ENCODE data around the gene RIT1.

Gene RIT1

DNA sequence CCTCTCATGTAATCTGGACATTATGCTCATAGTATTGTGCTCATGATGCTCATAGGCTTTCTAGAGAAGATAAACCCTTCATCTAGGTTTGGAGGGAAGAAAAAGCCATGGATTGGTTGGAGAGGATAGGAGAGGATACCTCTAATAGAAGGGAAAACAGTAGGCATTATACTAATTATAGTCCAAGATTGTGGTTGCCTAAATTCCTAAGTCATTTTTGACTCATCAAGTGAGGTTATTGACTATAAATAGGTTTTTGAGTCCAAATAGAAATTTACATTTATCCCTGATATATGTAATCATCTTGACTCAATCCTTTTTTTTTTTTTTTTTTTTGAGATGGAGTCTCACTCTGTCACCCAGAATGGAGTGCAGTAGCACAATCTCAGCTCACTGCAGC, 46.8 kb downstream of the RIT1 start:
- Histone ChIP-seq H3K4me1 (ENCODE audit: control insufficient read depth in 1 of 2, insufficient read depth in 2 of 2, low read length in 2 of 2) (peaks cover 6 to 7% of the 10 kb centered on the region in 2 donors), H3K27ac (ENCODE audit: low read length) (no peak overlapping the region), H3K27me3 (ENCODE audit: low read depth, low read length) (no peaks in the 10 kb centered on the region), H3K4me3 (ENCODE audit: low read depth in 1 of 2, low read length in 2 of 2) (no peak overlapping the region), H3K36me3 (ENCODE audit: control insufficient read depth in 1 of 2, insufficient read depth in 2 of 2, low read length in 2 of 2) (peaks cover 0 to 6% of the 10 kb centered on the region in 2 donors), H3K9me3 (ENCODE audit: control insufficient read depth in 1 of 2, low read length in 2 of 2) (no peaks in the 10 kb centered on the region)

DNA sequence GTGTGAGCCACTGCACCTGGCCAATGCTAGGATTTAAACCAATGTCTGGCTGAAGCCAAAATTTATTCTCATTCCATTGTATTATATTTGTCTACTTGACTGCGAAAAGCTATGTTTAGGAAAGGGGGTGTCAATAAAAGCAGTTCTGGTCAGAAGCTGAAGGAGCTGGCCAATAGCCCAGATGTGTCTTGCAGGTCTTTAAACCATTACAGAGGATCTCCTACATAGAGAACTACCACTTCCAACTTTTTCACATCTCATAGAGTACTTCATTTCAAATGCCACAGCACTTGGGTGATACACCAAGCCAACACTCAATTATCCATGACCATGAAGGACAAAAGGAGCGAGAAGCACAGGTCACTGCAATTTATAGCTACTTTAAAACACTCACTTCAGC, 49.3 kb downstream of the RIT1 start:
- Histone ChIP-seq H3K4me1 (ENCODE audit: control insufficient read depth in 1 of 2, insufficient read depth in 2 of 2, low read length in 2 of 2) (peaks cover 6 to 8% of the 10 kb centered on the region in 2 donors), H3K27me3 (ENCODE audit: low read depth, low read length) (no peaks in the 10 kb centered on the region), H3K9me3 (ENCODE audit: control insufficient read depth in 1 of 2, low read length in 2 of 2) (no peaks in the 10 kb centered on the region), H3K27ac (ENCODE audit: low read length) (no peak overlapping the region), H3K4me3 (ENCODE audit: low read depth in 1 of 2, low read length in 2 of 2) (no peak overlapping the region), H3K36me3 (ENCODE audit: control insufficient read depth in 1 of 2, insufficient read depth in 2 of 2, low read length in 2 of 2) (no peaks in the 10 kb centered on the region)

DNA sequence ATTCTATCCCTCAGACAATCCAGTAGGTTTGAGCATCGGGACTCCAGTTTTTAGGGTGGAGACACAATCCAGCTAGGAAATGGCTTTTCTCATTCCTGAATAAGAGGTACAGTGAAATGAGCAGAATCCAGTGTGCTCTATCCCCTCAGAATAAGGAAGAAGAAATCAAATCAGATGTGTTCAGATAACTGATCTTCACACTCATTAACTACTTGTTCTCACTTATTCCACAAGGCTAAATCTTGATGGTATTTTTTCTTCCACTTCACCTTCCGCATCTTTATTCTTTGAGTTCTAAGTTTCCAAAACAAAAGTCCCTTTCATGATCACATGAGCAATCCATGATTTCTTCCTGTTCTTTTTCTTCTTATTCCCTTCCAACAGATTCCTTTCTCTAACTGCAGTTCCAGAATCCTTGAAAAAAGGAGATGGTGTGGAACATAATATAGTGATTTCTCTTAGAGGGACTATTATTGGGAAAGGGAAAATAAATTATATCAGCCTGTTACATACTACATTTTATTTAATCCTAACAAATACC, 50.1 kb downstream of the RIT1 start:
- Histone ChIP-seq H3K4me1 (ENCODE audit: control insufficient read depth in 1 of 2, insufficient read depth in 2 of 2, low read length in 2 of 2) (peaks cover 6 to 17% of the 10 kb centered on the region in 2 donors), H3K27me3 (ENCODE audit: low read depth, low read length) (no peaks in the 10 kb centered on the region), H3K27ac (ENCODE audit: low read length) (peak overlapping the region; percentile 95), H3K4me3 (ENCODE audit: low read depth in 1 of 2, low read length in 2 of 2) (peak overlapping the region; percentile 59 to 87), H3K36me3 (ENCODE audit: control insufficient read depth in 1 of 2, insufficient read depth in 2 of 2, low read length in 2 of 2) (no peaks in the 10 kb centered on the region), H3K9me3 (ENCODE audit: control insufficient read depth in 1 of 2, low read length in 2 of 2) (no peaks in the 10 kb centered on the region)

DNA sequence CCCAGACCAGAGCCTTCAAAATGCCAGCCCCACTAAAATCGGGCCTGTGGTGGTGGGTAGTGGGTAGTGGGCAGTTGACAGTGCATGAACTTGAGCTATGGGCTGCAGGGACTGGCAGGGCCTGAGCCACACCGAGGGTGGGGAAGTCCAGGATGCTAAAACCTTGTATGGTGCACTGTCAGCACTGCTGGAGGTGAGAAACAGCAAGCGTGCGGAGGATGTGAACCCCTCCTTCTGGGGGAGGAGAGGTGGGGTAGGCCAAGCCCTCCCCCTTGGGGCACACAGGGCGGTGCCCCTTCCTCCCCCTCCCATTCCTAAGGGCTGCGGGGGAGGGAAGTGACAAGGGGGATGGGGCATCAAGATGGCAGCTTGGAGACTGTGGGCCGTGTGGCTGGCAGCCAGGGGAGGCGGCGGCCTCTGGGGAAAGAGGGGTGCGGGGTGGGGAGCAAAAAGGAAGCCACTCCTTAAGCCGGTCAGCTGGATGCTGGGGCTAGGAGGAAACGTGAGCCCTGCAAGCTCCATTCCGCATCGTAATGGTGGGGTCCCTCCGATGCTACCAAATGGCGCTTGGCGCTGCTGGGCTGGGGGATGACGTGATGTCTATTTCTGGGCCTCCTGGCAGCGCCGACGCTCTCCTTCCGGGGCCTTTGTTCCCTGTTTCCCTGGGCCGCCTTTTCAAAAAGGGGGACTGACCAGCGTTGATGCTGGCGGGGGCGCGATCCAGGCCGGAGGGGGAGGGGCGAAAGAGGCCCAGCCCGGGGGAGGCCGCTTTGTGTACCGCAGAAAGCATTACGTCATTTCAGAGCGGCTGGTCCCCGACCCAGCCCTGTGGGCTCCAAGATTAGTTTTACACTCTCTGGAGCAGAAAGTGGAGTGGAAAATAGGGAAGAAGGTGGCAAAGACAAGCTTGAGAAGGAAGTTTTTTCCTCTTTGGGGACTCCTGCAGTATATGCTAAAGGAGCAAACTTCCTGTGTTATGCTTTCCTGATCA, 51.0 kb downstream of the RIT1 start:
- peak overlapping the region; percentile 59 to 87 for H3K4me3 ChIP-seq (ENCODE audit: low read depth in 1 of 2, low read length in 2 of 2)
- peaks cover 6 to 20% of the 10 kb centered on the region in 2 donors for H3K4me1 ChIP-seq (ENCODE audit: control insufficient read depth in 1 of 2, insufficient read depth in 2 of 2, low read length in 2 of 2)
- peak overlapping the region; percentile 95 for H3K27ac ChIP-seq (ENCODE audit: low read length)
- no peaks in the 10 kb centered on the region for H3K9me3 ChIP-seq (ENCODE audit: control insufficient read depth in 1 of 2, low read length in 2 of 2)
- H3K36me3 ChIP-seq (ENCODE audit: control insufficient read depth in 1 of 2, insufficient read depth in 2 of 2, low read length in 2 of 2), result no peaks in the 10 kb centered on the region
- no peaks in the 10 kb centered on the region for H3K27me3 ChIP-seq (ENCODE audit: low read depth, low read length)

DNA sequence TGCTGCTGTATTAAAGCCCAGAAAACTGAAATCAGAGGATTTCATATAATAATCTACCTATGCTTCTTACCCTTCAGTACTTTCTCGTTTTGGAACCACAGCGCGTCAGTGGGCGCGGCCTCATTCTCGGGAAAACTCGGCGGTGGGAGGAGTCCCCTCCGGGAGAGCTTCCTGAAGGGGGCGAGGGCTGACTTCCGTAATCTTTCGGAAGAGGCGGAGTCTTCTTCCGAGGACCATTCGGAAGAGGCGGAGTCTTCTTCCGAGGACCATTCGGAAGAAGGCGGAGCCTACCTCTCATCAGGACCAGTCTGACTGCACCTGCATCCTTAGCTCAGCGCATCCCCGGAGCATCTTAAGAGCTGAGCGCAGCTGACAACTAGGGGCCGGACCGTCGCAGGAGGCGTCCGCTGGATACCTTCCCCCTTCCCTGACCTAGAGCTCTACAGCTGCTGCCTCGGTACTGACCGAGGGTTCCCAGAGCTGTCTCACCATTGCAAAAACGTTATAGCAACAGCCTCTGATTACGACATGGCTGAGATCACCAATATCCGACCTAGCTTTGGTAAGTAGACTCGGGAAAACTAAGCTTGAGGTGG, 51.8 kb downstream of the RIT1 start, which contains the start of gene SYT11:
Gene SYT11 (plus strand): TSS at position 334 of the 596 bp plus-strand sequence. CDS start 195 bp downstream, at position 529.
- Histone ChIP-seq H3K9me3 (ENCODE audit: control insufficient read depth in 1 of 2, low read length in 2 of 2) (no peaks in the 10 kb centered on the region), H3K27ac (ENCODE audit: low read length) (peak within 1 kb of the TSS; percentile 95), H3K36me3 (ENCODE audit: control insufficient read depth in 1 of 2, insufficient read depth in 2 of 2, low read length in 2 of 2) (peaks cover 0 to 7% of the 10 kb centered on the region in 2 donors), H3K4me3 (ENCODE audit: low read depth in 1 of 2, low read length in 2 of 2) (peak within 1 kb of the TSS; percentile 59 to 87), H3K4me1 (ENCODE audit: control insufficient read depth in 1 of 2, insufficient read depth in 2 of 2, low read length in 2 of 2) (peaks cover 6 to 20% of the 10 kb centered on the region in 2 donors), H3K27me3 (ENCODE audit: low read depth, low read length) (no peaks in the 10 kb centered on the region)

DNA sequence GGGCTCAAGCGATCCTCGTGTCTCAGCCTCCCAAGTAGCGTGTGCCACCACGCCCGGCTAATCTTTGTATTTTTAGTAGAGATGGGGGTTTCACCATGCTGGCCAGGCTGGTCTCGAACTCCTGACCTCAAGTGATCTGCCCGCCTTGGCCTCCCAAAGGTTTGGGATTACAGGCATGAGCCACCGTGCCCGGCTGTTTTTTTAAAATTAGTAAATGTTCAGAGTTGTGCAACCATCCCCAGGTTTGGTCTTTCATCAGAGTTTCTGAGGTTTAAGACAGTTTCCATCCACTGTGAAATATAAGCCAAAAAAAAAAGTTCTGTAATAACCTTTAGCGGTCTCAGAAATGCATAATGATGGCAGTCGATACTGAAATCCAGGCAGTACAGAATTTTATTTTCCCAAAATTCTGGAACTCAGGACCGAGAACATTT, 52.3 kb downstream of the RIT1 start:
- H3K27ac ChIP-seq (ENCODE audit: low read length), result peak overlapping the region; percentile 95
- peaks cover 2 to 12% of the 10 kb centered on the region in 2 donors for H3K36me3 ChIP-seq (ENCODE audit: control insufficient read depth in 1 of 2, insufficient read depth in 2 of 2, low read length in 2 of 2)
- H3K9me3 ChIP-seq (ENCODE audit: control insufficient read depth in 1 of 2, low read length in 2 of 2), result no peaks in the 10 kb centered on the region
- H3K27me3 ChIP-seq (ENCODE audit: low read depth, low read length), result no peaks in the 10 kb centered on the region
- peak overlapping the region; percentile 59 to 87 for H3K4me3 ChIP-seq (ENCODE audit: low read depth in 1 of 2, low read length in 2 of 2)
- peaks cover 6 to 20% of the 10 kb centered on the region in 2 donors for H3K4me1 ChIP-seq (ENCODE audit: control insufficient read depth in 1 of 2, insufficient read depth in 2 of 2, low read length in 2 of 2)

DNA sequence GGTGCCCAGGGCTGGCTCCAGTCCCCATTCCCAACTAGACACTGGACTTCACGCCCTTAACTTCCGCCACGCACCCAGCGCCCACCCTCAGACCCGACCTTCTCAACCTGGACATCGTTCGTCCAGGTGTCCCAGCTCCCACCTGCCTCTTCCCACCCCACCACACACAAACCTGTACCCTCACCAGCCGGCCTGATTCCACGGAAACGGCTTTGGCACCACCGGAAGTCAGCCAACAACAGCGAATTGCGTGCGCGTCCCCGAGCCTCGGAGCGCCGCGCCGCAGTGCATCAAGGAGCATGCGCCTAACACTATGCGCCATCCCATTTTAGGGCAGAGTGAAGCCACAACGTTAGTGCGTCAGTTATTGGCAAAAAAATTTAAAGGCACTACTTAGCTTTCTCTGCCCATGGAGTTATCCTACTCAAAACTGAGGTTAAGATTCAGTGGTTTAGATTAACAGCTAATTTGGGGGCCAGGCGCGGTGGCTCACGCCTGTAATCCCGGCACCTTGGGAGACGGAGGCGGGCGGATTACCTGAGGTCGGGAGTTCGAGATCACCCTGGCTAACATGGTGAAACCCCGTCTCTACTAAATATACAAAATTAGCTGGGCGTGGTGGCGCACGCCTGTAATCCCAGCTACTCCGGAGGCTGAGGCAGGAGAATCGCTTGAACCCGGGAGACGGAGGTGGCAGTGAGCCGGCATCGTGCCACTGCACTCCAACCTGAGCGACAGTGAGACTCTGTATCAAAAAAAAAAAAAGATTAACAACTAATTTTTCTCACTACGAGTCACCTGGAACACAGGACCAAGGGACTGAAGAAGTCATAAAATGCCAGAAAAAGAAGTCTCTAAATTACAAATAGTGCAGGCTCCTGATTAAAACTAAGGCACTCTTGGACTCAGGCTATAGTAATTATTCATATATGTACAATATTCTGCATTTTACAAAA, 53.9 kb downstream of the RIT1 start, which contains the start of gene GON4L:
Gene GON4L (minus strand): TSS at position 240 of the 956 bp plus-strand sequence. CDS start 3,434 bp downstream, outside the sequence.
- Histone ChIP-seq H3K4me3 (ENCODE audit: low read depth in 1 of 2, low read length in 2 of 2) (peak within 1 kb of the TSS; percentile 85 to 92), H3K9me3 (ENCODE audit: control insufficient read depth in 1 of 2, low read length in 2 of 2) (no peaks in the 10 kb centered on the region), H3K27me3 (ENCODE audit: low read depth, low read length) (no peaks in the 10 kb centered on the region), H3K4me1 (ENCODE audit: control insufficient read depth in 1 of 2, insufficient read depth in 2 of 2, low read length in 2 of 2) (peaks cover 6 to 20% of the 10 kb centered on the region in 2 donors), H3K36me3 (ENCODE audit: control insufficient read depth in 1 of 2, insufficient read depth in 2 of 2, low read length in 2 of 2) (peaks cover 11 to 25% of the 10 kb centered on the region in 2 donors), H3K27ac (ENCODE audit: low read length) (peak within 1 kb of the TSS; percentile 91)

DNA sequence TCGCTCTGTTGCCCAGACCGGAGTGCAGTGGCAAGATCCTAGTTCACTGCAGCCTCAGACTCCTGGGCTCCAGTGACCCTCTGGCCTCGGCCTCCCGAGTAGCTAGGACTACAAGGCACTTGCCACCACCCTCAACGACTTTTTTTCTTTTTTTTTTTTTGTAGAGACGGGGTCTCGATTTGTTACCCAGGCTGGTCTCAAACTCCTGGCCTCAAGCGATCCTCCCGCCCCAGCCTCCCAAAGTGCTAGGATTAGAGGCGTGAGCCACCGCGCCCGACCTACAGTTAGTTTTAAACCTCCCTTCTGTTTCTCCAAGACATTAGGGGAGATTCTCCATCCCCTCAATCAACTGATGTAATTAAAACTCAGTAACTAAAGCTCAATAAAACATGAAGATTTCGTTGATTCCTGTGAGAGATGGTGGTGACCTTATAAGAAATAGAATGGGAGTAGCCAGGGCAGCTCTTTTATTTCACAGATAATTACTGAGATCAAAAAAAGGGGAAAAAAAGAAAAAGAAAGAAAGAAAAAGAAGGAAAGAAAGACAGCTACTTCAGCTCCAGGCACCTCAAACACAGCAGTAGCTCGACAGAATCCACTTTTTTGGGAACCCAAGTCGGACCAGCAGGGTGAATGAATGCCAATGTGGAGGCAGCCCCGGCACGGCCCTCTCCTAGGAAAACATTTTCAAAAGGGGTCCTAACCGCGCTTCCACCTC, 54.7 kb downstream of the RIT1 start:
- H3K4me1 ChIP-seq (ENCODE audit: control insufficient read depth in 1 of 2, insufficient read depth in 2 of 2, low read length in 2 of 2), result peaks cover 6 to 20% of the 10 kb centered on the region in 2 donors

DNA sequence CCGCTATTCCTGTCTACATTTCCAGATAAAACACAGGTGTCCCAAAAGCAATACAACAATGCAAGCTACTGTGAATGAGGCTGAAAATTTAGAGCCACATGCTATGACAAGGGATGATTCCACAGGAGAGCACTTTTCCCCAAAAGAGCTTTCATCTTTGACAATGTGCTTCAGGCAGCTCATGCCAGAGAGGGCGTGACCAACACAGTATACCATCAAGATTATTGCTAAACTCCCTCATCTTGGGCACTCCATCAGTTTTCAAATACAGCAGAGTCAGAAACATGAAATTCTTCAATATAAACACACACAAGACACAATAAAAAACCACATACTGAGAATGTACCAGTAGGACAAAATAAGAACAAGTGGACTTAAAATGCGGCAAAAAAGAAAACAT, 60.8 kb downstream of the RIT1 start:
- Histone ChIP-seq H3K36me3 (ENCODE audit: control insufficient read depth in 1 of 2, insufficient read depth in 2 of 2, low read length in 2 of 2) (peaks cover 31 to 43% of the 10 kb centered on the region in 2 donors), H3K4me1 (ENCODE audit: control insufficient read depth in 1 of 2, insufficient read depth in 2 of 2, low read length in 2 of 2) (peaks cover 0 to 3% of the 10 kb centered on the region in 2 donors), H3K27ac (ENCODE audit: low read length) (no peak overlapping the region), H3K9me3 (ENCODE audit: control insufficient read depth in 1 of 2, low read length in 2 of 2) (no peaks in the 10 kb centered on the region), H3K4me3 (ENCODE audit: low read depth in 1 of 2, low read length in 2 of 2) (no peak overlapping the region), H3K27me3 (ENCODE audit: low read depth, low read length) (no peaks in the 10 kb centered on the region)

More for the DNA sequence above, 54.7 kb downstream of the RIT1 start:
- Histone ChIP-seq H3K9me3 (ENCODE audit: control insufficient read depth in 1 of 2, low read length in 2 of 2) (no peaks in the 10 kb centered on the region), H3K4me3 (ENCODE audit: low read depth in 1 of 2, low read length in 2 of 2) (peak overlapping the region; percentile 85 to 92), H3K27me3 (ENCODE audit: low read depth, low read length) (no peaks in the 10 kb centered on the region), H3K27ac (ENCODE audit: low read length) (peak overlapping the region; percentile 91), H3K36me3 (ENCODE audit: control insufficient read depth in 1 of 2, insufficient read depth in 2 of 2, low read length in 2 of 2) (peaks cover 18 to 28% of the 10 kb centered on the region in 2 donors)
